Panc1 (cell line): ENCODE measurements around the gene METTL25B. TPM values are rescaled to one million over a fixed set of nuclear protein-coding genes. Genes with fewer than 3 reads are reported as not detected.

ENCODE experiments used
- ATAC-seq: fragments of 200-7000 bp; cut with Tn5 transposase; 2 replicates; pipeline ENCODE4 v1.9.1; 2020; ENCODE audit warnings: mild to moderate bottlenecking, moderate library complexity
- BruUV-seq: library from RNA; stranded (reverse); fragments of 400-500 nt; replicated peaks from 2 replicates; lab custom pipeline; 2021; lab: Mats Ljungman, UMichigan
- CTCF ChIA-PET: fragments of 300-600 bp; sonication (Branson Sonifier 250); formaldehyde crosslinking; loops from one replicate; lab custom pipeline; 2022; ENCODE audit warnings: antibody characterized with exemption; lab: Charles Lee
- POLR2A ChIA-PET: fragments of 300-600 bp; sonication (Branson Sonifier 250); formaldehyde crosslinking; loops from one replicate; lab custom pipeline; 2022; ENCODE audit warnings: antibody characterized with exemption; lab: Charles Lee
- DNase-seq: peaks from one replicate; pipeline ENCODE4 v3.0.0-alpha.2; 2010; ENCODE audit warnings: low read depth, low spot score
- H3K27ac ChIP-seq: 2 replicates; pipeline ENCODE4 v1.5.1; 2011; ENCODE audit warnings: mild to moderate bottlenecking, low read length, inconsistent platforms
- H3K27me3 ChIP-seq: fragments of 200-500 bp; sonication (Bioruptor generic); 2 replicates; pipeline ENCODE4 v1.6.0; 2014; ENCODE audit warnings: low read length, inconsistent platforms; ENCODE audit not compliant: control insufficient read depth, insufficient read depth
- H3K36me3 ChIP-seq: fragments of 200-500 bp; sonication (Bioruptor generic); 2 replicates; pipeline ENCODE4 v1.5.1; 2014; ENCODE audit warnings: inconsistent platforms, mild to moderate bottlenecking, low read length, moderate library complexity; ENCODE audit not compliant: control insufficient read depth, insufficient read depth
- H3K4me1 ChIP-seq: 2 replicates; pipeline ENCODE4 v1.5.1; 2011; ENCODE audit warnings: inconsistent platforms, mild to moderate bottlenecking, low read length, moderate library complexity; ENCODE audit not compliant: control insufficient read depth, insufficient read depth
- H3K4me3 ChIP-seq, 2 experiments: 2 replicates each; pipeline ENCODE4 v1.5.1; 2011 to 2012; ENCODE audit warnings: low read depth in 2 of 2, low read length in 2 of 2, mild to moderate bottlenecking in 2 of 2, inconsistent platforms in 1 of 2, moderate library complexity in 1 of 2
- H3K9me3 ChIP-seq: fragments of 200-500 bp; sonication (Bioruptor generic); 2 replicates; pipeline ENCODE4 v1.5.1; 2014; ENCODE audit warnings: low read depth, mild to moderate bottlenecking, inconsistent platforms, low read length, moderate library complexity; ENCODE audit not compliant: control insufficient read depth, insufficient read depth
- POLR2AphosphoS5 ChIP-seq: IDR thresholded peaks from 2 replicates; pipeline ENCODE4 v1.6.1; 2012; ENCODE audit warnings: mild to moderate bottlenecking, low read depth, low read length, moderate library complexity
- REST ChIP-seq, 2 experiments: IDR thresholded peaks; 2 replicates each; pipeline ENCODE4 v1.6.1; 2011 to 2012; ENCODE audit warnings: low read depth in 2 of 2, control low read depth in 1 of 2, low read length in 1 of 2, mild to moderate bottlenecking in 1 of 2, moderate library complexity in 1 of 2; ENCODE audit not compliant: insufficient read depth in 1 of 2
- SIN3A ChIP-seq: IDR thresholded peaks from 2 replicates; pipeline ENCODE4 v1.6.1; 2012; ENCODE audit warnings: low read depth, mild to moderate bottlenecking, low read length, moderate library complexity, borderline replicate concordance; ENCODE audit not compliant: insufficient read depth
- TCF7L2 ChIP-seq: IDR thresholded peaks from 2 replicates; pipeline ENCODE4 v1.6.1; 2011; ENCODE audit warnings: mild to moderate bottlenecking, low read depth, low read length, inconsistent platforms
- in situ Hi-C: cut with HindIII; loops from 2 replicates; pipeline ENCODE4 v1.10.0; 2016; ENCODE audit warnings: low sequenced_read_pairs, low pct_unique_long_range_greater_than_20kb
- intact Hi-C: fragments of 100-400 bp; cut with micrococcal nuclease; formaldehyde crosslinking; loops from one replicate; pipeline ENCODE4 v1.10.0; 2022; ENCODE audit not compliant: unreplicated experiment
- total RNA-seq: library from RNA; stranded (reverse); gene quantifications from one replicate; pipeline ENCODE4 v1.2.1, GENCODE V29; 2021; ENCODE audit not compliant: unreplicated experiment
- TF ChIP-seq, protein P1 (sequence below): fragments of 450-650 bp; IDR thresholded peaks from 2 replicates; pipeline ENCODE4 v1.5.1; 2017; ENCODE audit warnings: mild to moderate bottlenecking

The METTL25B gene
- total RNA-seq, 1 experiment from 2014 or later, result 32.8 TPM

- no peaks in the 10 kb centered on the region for H3K9me3 ChIP-seq
- no peaks in the 10 kb centered on the region for H3K27me3 ChIP-seq
- ATAC-seq (peak; percentile 92), DNase-seq (peak; percentile 98)
- POLR2A ChIA-PET, result interaction anchor here (0.6 to 1.0 kb wide), 4 partner anchors 11 to 50 kb away, joined by 3 to 4 read pairs (median 3); partner anchors contain the start of genes ISG20L2, METTL25B and PRCC
- CTCF ChIA-PET, result interaction anchor here (0.8 to 1.0 kb wide), 3 partner anchors 14 to 119 kb away, joined by 3 to 4 read pairs (median 4); no protein-coding TSS in a partner anchor
- peaks cover 21% of the 10 kb centered on the region for H3K36me3 ChIP-seq
- peak within 1 kb of the TSS; percentile 95 for H3K27ac ChIP-seq
- H3K4me1 ChIP-seq, result peaks cover 35% of the 10 kb centered on the region
- in situ Hi-C loops (no loop called here), intact Hi-C loops (no loop called here)
- peak within 1 kb of the TSS; percentile 79 to 96 for H3K4me3 ChIP-seq
- no TSS peak for BruUV-seq
- TF ChIP-seq, protein P1, sequence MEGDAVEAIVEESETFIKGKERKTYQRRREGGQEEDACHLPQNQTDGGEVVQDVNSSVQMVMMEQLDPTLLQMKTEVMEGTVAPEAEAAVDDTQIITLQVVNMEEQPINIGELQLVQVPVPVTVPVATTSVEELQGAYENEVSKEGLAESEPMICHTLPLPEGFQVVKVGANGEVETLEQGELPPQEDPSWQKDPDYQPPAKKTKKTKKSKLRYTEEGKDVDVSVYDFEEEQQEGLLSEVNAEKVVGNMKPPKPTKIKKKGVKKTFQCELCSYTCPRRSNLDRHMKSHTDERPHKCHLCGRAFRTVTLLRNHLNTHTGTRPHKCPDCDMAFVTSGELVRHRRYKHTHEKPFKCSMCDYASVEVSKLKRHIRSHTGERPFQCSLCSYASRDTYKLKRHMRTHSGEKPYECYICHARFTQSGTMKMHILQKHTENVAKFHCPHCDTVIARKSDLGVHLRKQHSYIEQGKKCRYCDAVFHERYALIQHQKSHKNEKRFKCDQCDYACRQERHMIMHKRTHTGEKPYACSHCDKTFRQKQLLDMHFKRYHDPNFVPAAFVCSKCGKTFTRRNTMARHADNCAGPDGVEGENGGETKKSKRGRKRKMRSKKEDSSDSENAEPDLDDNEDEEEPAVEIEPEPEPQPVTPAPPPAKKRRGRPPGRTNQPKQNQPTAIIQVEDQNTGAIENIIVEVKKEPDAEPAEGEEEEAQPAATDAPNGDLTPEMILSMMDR, result no peak
- TF ChIP-seq REST (IDR thresholded peaks at IDR 0.05; ENCODE audit: insufficient read depth in 1 of 2, low read depth in 2 of 2, low read length in 1 of 2) (no peak), TCF7L2 (peak; percentile 49; the same call in 1 of the 2 replicates), POLR2AphosphoS5 (peak; percentile 94), SIN3A (peak; percentile 94)
Measured at GRCh38 chr1:156740741-156741480, 12.6 kb downstream of the METTL25B start, which contains the start of gene MRPL24. TSS of gene MRPL24 (minus strand) at chr1:156741088. CDS start at chr1:156738704, 2,384 bp downstream.

- Histone ChIP-seq H3K4me1 (peaks cover 41% of the 10 kb centered on the region), H3K4me3 (peak overlapping the region in 1 of 2 experiments; percentile 39; a peak in 3 of 4 replicates), H3K36me3 (peaks cover 21% of the 10 kb centered on the region), H3K9me3 (no peaks in the 10 kb centered on the region), H3K27me3 (no peaks in the 10 kb centered on the region), H3K27ac (peak overlapping the region; percentile 93)
- no TSS peak for BruUV-seq
- in situ Hi-C loops, result no loop called here
- intact Hi-C loops, result no loop called here
- ATAC-seq (no peak), DNase-seq (no peak)
- CTCF ChIA-PET, result interaction anchor here (0.8 to 1.0 kb wide), 3 partner anchors 15 to 118 kb away, joined by 3 to 4 read pairs (median 4); no protein-coding TSS in a partner anchor
- TF ChIP-seq, protein P1, result no peak
- no peak for TF ChIP-seq REST (IDR thresholded peaks at IDR 0.05; ENCODE audit: insufficient read depth in 1 of 2, low read depth in 2 of 2, low read length in 1 of 2)
- TF ChIP-seq POLR2AphosphoS5, result no peak
- TF ChIP-seq TCF7L2, result no peak
- TF ChIP-seq SIN3A, result no peak
- POLR2A ChIA-PET, result interaction anchor here (0.6 to 1.0 kb wide), 4 partner anchors 10 to 51 kb away, joined by 3 to 4 read pairs (median 3); partner anchors contain the start of genes ISG20L2, METTL25B and PRCC
Measured at GRCh38 chr1:156741481-156741983, 13.3 kb downstream of the METTL25B start.
